ENCODE data around the gene UGT1A4.

- TF ChIP-seq SIN3A (IDR thresholded peaks at IDR 0.05; ENCODE audit: low read depth) (no peak), CEBPB (IDR thresholded peaks at IDR 0.05; ENCODE audit: low read depth) (no peak), ZNF274 (IDR thresholded peaks at IDR 0.05; ENCODE audit: low read depth, low read length) (no peak), EZH2phosphoT487 (IDR thresholded peaks at IDR 0.05; ENCODE audit: borderline replicate concordance) (no peak), EZH2 (IDR thresholded peaks at IDR 0.05) (no peak), POLR2A (IDR thresholded peaks at IDR 0.05; ENCODE audit: borderline replicate concordance, extremely low read depth, insufficient read depth, insufficient read length) (no peak)
- TF ChIP-seq, protein P1, sequence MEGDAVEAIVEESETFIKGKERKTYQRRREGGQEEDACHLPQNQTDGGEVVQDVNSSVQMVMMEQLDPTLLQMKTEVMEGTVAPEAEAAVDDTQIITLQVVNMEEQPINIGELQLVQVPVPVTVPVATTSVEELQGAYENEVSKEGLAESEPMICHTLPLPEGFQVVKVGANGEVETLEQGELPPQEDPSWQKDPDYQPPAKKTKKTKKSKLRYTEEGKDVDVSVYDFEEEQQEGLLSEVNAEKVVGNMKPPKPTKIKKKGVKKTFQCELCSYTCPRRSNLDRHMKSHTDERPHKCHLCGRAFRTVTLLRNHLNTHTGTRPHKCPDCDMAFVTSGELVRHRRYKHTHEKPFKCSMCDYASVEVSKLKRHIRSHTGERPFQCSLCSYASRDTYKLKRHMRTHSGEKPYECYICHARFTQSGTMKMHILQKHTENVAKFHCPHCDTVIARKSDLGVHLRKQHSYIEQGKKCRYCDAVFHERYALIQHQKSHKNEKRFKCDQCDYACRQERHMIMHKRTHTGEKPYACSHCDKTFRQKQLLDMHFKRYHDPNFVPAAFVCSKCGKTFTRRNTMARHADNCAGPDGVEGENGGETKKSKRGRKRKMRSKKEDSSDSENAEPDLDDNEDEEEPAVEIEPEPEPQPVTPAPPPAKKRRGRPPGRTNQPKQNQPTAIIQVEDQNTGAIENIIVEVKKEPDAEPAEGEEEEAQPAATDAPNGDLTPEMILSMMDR (IDR thresholded peaks at IDR 0.05 in 2 of 3, conservative IDR thresholded peaks at IDR 0.05 in 1 of 3; ENCODE audit: borderline replicate concordance in 1 of 3, insufficient read depth in 1 of 3, low read depth in 2 of 3, low read length in 2 of 3) = peak in 2 of 3 experiments; percentile 5 to 32; a peak in 2 of 6 replicates
- TF ChIP-seq, protein P2, sequence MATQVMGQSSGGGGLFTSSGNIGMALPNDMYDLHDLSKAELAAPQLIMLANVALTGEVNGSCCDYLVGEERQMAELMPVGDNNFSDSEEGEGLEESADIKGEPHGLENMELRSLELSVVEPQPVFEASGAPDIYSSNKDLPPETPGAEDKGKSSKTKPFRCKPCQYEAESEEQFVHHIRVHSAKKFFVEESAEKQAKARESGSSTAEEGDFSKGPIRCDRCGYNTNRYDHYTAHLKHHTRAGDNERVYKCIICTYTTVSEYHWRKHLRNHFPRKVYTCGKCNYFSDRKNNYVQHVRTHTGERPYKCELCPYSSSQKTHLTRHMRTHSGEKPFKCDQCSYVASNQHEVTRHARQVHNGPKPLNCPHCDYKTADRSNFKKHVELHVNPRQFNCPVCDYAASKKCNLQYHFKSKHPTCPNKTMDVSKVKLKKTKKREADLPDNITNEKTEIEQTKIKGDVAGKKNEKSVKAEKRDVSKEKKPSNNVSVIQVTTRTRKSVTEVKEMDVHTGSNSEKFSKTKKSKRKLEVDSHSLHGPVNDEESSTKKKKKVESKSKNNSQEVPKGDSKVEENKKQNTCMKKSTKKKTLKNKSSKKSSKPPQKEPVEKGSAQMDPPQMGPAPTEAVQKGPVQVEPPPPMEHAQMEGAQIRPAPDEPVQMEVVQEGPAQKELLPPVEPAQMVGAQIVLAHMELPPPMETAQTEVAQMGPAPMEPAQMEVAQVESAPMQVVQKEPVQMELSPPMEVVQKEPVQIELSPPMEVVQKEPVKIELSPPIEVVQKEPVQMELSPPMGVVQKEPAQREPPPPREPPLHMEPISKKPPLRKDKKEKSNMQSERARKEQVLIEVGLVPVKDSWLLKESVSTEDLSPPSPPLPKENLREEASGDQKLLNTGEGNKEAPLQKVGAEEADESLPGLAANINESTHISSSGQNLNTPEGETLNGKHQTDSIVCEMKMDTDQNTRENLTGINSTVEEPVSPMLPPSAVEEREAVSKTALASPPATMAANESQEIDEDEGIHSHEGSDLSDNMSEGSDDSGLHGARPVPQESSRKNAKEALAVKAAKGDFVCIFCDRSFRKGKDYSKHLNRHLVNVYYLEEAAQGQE (IDR thresholded peaks at IDR 0.05; ENCODE audit: low read depth) = no peak
Observed at GRCh38 chr2:233674995-233675394, 43.5 kb upstream of the UGT1A4 start.

All from HCT116 (cell line).